Stomach (tissue), 4 donors: ENCODE results near the gene EIF4H.

Experiments used
- CTCF ChIP-seq, 7 experiments: fragments of 450-650 bp in 4 of 7; fragments of 200-600 bp in 3 of 7; sonication (generic) in 3 of 7; IDR thresholded peaks; one replicate each; pipeline ENCODE4 v1.5.1; 2016 to 2019; ENCODE audit warnings: antibody characterized with exemption in 7 of 7, control low read depth in 2 of 7, mild to moderate bottlenecking in 1 of 7
- EP300 ChIP-seq: sonication (generic); formaldehyde crosslinking; IDR thresholded peaks from one replicate; pipeline ENCODE4 v1.6.1; 2017; ENCODE audit warnings: antibody characterized with exemption
- POLR2A ChIP-seq, 4 donors: fragments of 450-650 bp; IDR thresholded peaks; one replicate each; pipeline ENCODE4 v1.6.1; 2016; ENCODE audit warnings: antibody characterized with exemption in 4 of 4, control low read depth in 2 of 4, mild to moderate bottlenecking in 1 of 4, moderate library complexity in 1 of 4
- POLR2AphosphoS5 ChIP-seq, 3 donors: sonication (generic); formaldehyde crosslinking; IDR thresholded peaks; one replicate each; pipeline ENCODE4 v1.6.1; 2016; ENCODE audit warnings: antibody characterized with exemption in 3 of 3

- no peak for TF ChIP-seq CTCF (IDR thresholded peaks at IDR 0.05)
- no peak for TF ChIP-seq POLR2AphosphoS5 (IDR thresholded peaks at IDR 0.05)
- TF ChIP-seq EP300, result no peak
- TF ChIP-seq POLR2A (IDR thresholded peaks at IDR 0.05), result no peak
These were observed 9.1 kb upstream of the EIF4H start for GRCh38 chr7:74164985-74165456.
